Loucy (cell line): ENCODE data around the gene LENG8.

Experiments
- EZH2phosphoT487 ChIP-seq: fragments of 200-600 bp; IDR thresholded peaks from 2 replicates; pipeline ENCODE4 v1.6.1; 2018; ENCODE audit warnings: antibody characterized with exemption, mild to moderate bottlenecking, moderate library complexity, borderline replicate concordance
- TF ChIP-seq, protein P1 (sequence below): fragments of 200-600 bp; sonication (generic); conservative IDR thresholded peaks from 2 replicates; pipeline ENCODE4 v1.5.1; 2014; ENCODE audit warnings: mild to moderate bottlenecking, antibody characterized with exemption, low read length

DNA sequence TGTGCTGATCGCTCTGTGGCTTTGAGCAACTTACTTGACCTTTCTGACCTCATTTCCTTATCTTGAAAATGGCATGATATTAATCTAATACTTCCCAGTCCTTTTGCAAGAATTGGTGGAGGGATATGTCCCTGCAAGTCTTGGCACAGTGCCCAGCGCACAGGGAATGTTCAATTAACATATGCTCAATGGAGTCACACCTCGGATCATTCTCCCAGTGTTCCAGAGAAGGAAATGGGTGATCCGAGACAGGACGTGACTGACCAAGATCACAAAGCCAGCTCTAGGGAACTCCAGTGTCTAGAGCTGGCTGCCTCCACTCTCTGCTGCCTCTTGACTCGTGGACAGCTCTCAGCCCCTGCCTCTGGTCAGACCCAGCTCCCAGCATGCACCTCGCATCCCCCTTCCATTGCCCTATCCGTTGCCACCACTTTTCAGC is 20.5 kb downstream of the LENG8 start:
- TF ChIP-seq, protein P1, sequence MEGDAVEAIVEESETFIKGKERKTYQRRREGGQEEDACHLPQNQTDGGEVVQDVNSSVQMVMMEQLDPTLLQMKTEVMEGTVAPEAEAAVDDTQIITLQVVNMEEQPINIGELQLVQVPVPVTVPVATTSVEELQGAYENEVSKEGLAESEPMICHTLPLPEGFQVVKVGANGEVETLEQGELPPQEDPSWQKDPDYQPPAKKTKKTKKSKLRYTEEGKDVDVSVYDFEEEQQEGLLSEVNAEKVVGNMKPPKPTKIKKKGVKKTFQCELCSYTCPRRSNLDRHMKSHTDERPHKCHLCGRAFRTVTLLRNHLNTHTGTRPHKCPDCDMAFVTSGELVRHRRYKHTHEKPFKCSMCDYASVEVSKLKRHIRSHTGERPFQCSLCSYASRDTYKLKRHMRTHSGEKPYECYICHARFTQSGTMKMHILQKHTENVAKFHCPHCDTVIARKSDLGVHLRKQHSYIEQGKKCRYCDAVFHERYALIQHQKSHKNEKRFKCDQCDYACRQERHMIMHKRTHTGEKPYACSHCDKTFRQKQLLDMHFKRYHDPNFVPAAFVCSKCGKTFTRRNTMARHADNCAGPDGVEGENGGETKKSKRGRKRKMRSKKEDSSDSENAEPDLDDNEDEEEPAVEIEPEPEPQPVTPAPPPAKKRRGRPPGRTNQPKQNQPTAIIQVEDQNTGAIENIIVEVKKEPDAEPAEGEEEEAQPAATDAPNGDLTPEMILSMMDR = no peak
- TF ChIP-seq EZH2phosphoT487 = no peak
